Measurements from ENCODE around the gene TMEM132D.

The TMEM132D gene

DNA sequence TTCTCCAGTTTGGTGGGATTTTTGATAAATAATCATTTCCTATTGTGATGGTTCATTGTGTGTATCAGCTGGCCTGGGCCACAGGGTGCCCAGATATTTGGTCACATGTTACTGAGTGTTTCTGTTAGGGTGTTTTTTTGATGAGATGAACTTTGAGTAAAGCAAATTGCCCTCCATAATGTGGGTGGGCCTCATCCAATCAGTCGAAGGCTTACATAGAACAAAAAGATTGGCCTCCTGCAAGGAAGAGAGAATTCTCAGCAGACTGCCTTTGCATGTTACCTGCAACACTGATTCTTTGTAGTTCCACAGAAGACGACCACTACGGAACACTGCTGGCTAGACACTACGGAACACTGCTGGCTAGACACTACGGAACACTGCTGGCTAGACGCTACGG is 609.0 kb downstream of the TMEM132D start:
- DNase-seq (ENCODE audit: extremely low read depth in 1 of 2, low read depth in 1 of 2): no peak

- DNase-seq (ENCODE audit: extremely low read depth in 1 of 2, low read depth in 1 of 2): no peak
These were observed 624.1 kb downstream of the TMEM132D start for GRCh38 chr12:129279771-129280170.

DNA sequence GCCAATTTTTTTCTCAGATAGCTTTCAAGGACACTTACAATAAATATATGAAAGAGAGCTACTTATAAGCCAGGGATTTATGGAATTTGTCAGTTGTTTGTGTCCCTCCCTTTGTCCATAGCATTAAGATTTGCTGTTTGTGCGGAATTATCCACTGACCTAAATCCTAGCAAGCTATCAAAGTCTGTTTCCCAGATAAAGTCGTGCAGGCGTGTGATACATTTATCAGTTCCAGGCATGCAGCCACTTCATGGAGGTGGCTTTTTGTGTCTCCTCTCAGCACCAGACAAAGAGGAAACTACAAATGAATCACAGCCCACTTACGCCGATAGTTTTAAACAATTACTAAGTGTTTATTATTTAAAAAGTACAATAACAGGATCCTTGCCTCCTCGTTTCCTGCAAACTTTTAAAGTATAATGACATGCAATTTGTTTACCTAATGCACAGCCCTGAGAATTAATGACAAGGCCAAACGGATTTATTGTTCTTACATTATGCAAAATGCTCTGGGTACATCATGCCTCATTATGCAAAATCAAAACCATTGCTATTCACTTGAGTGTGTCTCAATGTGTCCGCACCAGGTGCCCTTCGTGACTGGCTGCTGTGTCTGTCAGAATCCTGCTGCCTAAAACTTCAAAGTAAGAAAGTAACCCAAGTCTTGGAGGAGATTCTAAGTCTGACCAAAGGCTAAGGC is 627.3 kb downstream of the TMEM132D start:
- DNase-seq (ENCODE audit: extremely low read depth in 1 of 2, low read depth in 1 of 2): no peak

DNA sequence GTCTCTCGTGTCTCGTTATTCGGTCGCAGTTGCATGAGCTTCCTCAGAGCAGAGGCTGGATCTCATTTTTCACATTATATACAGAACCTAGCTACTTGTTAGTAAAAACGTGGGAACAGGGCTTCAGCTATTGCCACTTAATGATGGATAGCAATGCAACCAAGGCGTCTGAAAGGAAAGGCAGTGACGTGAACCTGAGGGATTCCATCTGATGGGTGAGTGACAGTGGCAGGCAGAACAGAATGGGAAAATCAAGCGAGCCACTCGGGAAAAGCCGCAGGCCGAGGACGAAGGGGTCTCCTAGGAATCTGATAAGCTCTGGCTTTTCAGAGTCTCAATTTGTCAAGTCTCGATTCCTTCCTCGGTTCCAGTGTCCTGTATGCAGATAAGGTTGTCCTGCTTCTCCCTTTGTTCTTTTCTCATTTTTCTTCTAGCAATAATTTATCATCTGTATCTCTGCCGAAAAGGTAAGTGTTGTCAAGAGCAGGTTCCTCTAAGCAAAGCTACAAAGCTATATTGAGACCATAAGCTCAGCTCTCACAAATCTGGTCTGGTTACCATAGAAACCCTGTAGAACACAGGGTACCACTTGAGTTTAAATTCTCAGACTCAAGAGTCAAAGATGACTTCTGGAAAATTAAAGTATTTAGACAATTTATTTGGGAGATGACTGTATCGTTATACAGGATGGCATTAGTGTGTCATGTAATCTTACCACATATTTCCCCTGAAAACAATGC is 633.9 kb downstream of the TMEM132D start:
- no peak for DNase-seq (ENCODE audit: extremely low read depth in 1 of 2, low read depth in 1 of 2)

DNA sequence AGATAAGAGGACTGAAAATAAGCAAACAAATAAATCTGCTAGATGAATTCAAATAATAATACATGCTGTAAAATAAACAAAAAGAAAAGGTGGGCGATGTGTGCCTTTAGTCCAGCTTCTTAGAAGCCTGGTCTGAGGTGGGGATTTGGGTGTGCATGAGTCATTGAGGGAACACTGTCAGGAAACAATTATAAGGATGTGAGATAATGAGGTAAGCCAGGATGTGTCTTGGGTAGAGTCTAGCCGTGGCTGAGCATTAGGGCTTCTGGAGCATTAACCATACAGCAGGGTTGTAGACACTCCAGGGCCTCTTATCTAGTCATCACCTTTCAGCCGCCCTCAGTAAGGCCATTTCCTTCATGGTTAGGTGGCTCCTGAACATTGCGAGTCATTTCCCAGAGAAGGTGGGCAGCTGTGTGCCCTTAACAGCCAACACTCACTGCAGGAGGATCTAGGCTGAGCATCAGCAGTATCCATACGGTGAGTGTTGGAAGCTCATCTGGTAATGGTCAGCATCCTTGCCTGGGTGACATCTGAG is 645.0 kb downstream of the TMEM132D start:
- DNase-seq (ENCODE audit: extremely low read depth in 1 of 2, low read depth in 1 of 2): no peak

DNA sequence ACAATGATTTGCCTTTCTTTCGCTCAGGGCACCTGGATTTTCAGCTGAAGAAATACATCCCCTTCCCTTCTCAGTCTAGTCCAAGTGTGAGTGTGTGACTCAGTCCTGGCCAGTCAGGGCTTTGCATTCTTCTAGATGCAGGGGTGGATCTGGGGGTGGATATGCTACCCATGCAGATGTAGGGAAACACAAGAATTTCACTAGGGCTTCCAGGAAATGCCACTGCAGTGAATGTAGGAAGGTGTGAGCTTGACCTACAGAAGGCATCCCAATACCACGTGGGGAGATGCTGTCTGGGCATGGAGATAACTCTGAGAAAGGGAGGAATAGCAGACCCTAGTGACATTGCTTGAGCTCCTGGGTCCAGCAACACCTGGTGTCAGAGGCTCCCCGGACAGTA is 646.3 kb downstream of the TMEM132D start:
- no peak for DNase-seq (ENCODE audit: extremely low read depth in 1 of 2, low read depth in 1 of 2)

DNA sequence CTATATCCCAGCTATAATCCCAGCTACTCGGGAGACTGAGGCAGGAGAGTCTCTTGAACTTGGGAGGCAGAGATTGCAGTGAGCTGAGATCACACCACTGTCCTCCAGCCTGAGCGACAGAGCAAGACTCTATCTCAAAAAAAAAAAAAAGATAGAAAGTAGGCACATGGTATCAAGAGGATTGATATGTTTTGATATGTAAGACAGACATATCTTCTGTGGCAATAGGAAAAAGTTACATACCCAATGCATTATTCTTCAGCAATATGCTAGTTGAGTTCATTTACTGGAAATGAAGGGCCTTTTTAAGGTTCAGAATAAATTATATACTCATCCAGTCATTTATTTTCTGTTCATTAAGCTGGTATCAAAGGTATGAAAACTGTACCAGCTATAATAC is 657.2 kb downstream of the TMEM132D start:
- DNase-seq (ENCODE audit: extremely low read depth in 1 of 2, low read depth in 1 of 2): no peak

DNA sequence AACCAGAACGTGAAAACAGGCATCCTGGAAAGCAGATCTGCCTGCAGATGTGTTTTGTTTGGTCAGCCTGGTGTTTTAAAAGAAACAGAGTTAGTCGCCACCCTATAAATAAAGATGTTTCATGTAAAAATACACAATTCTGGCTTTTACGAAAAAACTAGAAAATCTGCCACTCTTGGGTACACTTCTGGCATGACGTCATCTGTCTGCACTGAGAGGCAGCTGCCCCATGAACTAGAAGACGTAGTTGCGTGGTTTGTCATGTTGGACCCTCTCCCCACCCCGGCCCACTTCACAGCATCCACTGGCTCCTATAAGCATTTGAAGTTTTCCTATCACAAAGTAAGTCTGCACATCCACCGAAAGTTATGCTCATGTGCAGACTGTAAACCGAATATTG is 658.1 kb downstream of the TMEM132D start:
- no peak for DNase-seq (ENCODE audit: extremely low read depth in 1 of 2, low read depth in 1 of 2)

GRCh38 chr12:129241852-129242251 is 662.0 kb downstream of the TMEM132D start:
- no peak for DNase-seq (ENCODE audit: extremely low read depth in 1 of 2, low read depth in 1 of 2)

GRCh38 chr12:129237881-129238280 is 665.9 kb downstream of the TMEM132D start:
- DNase-seq (ENCODE audit: extremely low read depth in 1 of 2, low read depth in 1 of 2): no peak

GRCh38 chr12:129234209-129234608 is 669.6 kb downstream of the TMEM132D start:
- DNase-seq (ENCODE audit: extremely low read depth in 1 of 2, low read depth in 1 of 2): no peak

- DNase-seq (ENCODE audit: extremely low read depth in 1 of 2, low read depth in 1 of 2): no peak
These were observed 672.3 kb downstream of the TMEM132D start for GRCh38 chr12:129231491-129231890.

GRCh38 chr12:129230995-129231394 is 672.8 kb downstream of the TMEM132D start:
- no peak for DNase-seq (ENCODE audit: extremely low read depth in 1 of 2, low read depth in 1 of 2)

DNA sequence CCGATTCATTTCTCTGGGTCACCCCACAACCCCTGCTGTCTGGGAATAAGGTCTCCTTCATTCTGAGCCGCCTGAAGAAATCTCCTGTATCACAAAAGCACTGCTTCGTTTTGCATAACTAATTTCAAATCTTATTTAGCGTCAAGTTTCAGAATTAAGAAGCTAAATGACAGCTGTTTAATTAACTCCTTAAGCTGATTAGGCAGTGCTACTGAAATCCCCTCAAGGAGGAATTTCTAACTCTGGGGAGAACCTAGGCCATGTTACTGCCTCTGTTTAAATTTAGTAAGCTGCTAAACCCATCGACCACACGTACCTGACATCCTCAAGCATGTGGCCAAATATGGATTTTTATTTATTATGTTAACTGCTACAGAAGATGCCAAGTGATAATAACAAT is 677.0 kb downstream of the TMEM132D start:
- DNase-seq (ENCODE audit: extremely low read depth in 1 of 2, low read depth in 1 of 2): no peak

DNA sequence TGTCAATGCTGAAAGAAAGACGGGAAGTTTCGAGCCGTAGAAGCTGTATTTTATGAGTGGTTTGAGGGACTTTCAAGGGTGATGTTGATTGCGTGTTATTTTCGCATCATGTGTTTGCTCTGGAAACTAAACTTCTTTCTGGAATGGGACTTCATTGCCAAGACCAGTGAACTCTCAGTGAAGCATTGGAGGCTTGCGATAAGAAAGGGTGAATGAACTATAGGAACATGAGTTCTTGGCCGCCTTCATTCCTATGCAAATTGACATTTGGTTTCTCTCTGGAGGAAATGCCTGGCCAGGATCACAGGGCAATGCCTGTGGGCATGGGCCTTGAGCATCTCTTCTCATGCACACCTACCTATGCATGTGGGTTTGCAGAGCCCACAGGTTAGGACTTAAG is 677.8 kb downstream of the TMEM132D start:
- DNase-seq (ENCODE audit: extremely low read depth in 1 of 2, low read depth in 1 of 2): no peak

DNA sequence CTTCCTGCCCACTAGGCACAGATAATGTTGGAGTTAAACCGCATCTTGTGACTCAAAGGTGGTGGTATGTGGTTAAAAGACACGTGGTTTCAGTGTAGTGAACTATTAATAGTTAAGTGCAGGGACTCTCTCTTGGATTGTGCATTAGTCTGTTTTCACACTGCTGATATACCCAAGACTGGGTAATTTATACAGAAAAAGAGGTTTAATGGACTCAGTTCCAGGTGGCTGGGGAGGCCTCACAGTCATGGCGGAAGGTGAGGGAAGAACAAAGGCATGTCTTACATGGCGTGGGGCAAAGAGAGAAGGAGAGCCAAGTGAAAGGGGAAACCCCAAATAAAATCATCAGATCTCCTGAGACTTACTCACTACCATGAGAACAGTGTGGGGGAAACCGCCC is 688.3 kb downstream of the TMEM132D start:
- no peak for DNase-seq (ENCODE audit: extremely low read depth in 1 of 2, low read depth in 1 of 2)

DNA sequence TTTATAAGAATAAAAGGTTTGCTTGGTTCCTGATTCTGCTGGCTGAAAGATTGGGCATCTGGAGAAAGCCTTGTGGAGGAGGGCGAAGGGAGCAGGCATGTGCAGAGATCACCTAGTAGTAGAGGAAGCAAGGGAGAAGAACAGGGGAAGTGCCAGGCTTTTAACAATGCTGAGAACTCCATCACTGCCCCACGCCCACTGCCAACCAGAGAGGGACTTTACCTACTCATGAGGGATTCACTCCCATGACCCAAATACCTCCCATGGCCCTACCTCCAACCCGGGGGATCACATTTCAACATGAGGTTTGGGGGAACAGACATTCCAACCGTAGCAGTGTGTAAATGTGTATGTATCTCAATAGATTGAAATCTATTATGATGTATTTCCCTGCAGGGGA is 690.3 kb downstream of the TMEM132D start:
- no peak for DNase-seq (ENCODE audit: extremely low read depth in 1 of 2, low read depth in 1 of 2)

- DNase-seq (ENCODE audit: extremely low read depth in 1 of 2, low read depth in 1 of 2): no peak
These were observed 691.8 kb downstream of the TMEM132D start for GRCh38 chr12:129211862-129212630.

GRCh38 chr12:129208566-129208965 is 695.3 kb downstream of the TMEM132D start:
- DNase-seq (ENCODE audit: extremely low read depth in 1 of 2, low read depth in 1 of 2): no peak

- DNase-seq (ENCODE audit: extremely low read depth in 1 of 2, low read depth in 1 of 2): no peak
These were observed 696.7 kb downstream of the TMEM132D start for GRCh38 chr12:129207084-129207483.

DNA sequence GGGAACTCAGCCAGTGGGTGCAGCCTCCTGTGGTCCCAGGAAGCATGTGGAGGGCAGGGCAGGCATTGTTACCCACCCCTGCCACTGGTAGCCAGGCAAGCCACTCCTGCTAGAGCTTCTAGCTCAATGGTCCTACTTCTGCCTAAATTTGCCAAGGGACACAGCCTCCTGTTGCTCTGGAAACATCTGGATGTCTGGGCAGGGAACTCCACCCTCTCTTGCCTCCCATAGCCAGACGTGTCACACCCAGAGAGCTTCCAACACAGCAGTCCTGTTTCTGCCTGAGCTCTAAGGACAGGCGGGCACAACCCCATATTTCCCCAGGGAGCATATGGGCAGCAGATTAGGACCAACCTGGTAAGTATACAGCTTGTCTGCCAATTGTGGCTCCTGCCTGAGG is 700.4 kb downstream of the TMEM132D start:
- DNase-seq (ENCODE audit: extremely low read depth in 1 of 2, low read depth in 1 of 2): no peak

All from stimulated activated CD8-positive, alpha-beta memory T cell treated with anti-CD3 and anti-CD28 coated beads, Interleukin-7, amount 100 ng/mL, for 48 hours (primary cell).